M059J (cell line): Measurements from ENCODE around the gene VWA2. TPM values are rescaled to one million over a fixed set of nuclear protein-coding genes. Genes with fewer than 3 reads are reported as not detected.

ENCODE experiments used
- DNase-seq: peaks from one replicate; pipeline ENCODE4 v3.0.0-alpha.2; 2012; ENCODE audit warnings: low read depth
- total RNA-seq: library from RNA; depleted of rRNA; stranded (reverse); fragments of >200 nt; shearing (Covaris generic); gene quantifications from 2 replicates; pipeline ENCODE4 v1.2.3, GENCODE V29; 2014

Gene VWA2
- total RNA-seq, 1 experiment from 2014 or later: not detected

- DNase-seq: no peak
These were observed 35.8 kb downstream of the VWA2 start for GRCh38 chr10:114274616-114275453.

DNA sequence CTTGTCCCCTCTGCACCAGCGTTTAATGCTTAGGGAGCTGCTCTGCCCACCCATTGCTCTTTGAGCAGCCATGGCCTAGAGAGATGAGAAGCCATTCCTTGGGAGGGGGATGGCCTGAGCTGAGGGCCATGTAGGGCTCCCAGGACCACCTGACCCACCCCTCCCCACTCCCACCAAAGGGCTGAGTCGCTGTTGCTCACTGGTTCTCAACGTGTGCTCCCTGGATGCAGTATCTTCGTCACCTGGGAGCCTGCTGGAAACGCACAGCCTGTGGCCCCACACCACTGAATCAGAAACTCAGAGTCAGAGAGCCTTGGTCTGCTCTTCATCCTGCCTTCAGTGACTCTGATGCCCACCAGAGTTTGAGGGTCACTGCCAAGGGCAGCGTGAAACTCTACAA is 37.0 kb downstream of the VWA2 start:
- DNase-seq: no peak

DNA sequence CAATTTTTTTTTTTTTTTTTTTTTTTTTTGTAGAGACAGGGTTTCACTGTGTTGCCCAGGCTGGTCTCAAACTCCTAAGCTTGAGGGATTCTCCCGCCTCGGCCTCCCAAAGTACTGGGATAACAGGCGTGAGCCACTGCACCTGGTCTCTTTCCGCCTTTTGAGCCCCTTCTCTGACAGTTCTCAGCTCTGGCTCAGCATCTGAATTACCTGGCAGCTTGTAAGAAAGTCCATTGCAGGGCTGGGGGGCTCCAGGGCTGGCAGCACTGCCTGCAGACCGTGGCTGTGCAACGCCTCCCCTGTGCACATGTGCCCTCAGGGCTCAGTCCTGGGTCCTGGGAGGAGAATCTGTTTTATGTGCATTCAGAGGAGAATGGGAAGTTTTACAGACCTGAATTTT is 37.6 kb downstream of the VWA2 start:
- no peak for DNase-seq

DNA sequence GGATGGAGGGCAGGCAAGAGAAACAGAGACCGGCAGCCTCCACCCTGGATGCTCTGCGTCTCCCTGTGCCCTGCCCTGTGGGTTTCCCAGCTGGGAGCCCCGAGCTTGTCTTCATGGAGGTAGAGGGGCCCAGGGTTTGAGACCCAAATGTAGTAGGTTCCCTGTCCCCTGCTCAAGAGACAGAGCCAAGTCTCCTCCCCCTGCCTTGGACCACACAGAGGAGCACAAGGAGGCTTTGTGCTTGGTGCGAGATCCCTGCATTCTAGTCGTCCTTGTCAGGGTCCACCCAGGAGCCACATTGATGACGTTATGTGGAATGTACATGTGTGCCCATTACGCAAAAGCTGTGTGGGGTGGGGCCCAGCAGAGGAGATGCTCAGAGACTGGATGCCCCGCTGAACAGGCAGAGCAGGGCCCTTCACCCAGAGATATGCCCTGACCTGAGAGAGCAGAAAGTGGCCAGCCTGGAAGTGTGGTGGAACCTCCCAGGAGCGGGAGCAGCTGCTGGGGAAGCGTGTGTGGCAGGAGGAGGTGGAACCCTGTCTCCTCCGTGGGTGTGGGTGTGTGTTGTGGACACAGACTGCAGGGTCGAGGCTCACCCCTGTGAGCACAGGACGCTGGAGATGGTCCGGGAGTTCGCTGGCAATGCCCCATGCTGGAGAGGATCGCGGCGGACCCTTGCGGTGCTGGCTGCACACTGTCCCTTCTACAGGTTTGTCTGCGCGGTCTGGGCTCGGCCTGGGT is 39.3 kb downstream of the VWA2 start:
- no peak for DNase-seq

DNA sequence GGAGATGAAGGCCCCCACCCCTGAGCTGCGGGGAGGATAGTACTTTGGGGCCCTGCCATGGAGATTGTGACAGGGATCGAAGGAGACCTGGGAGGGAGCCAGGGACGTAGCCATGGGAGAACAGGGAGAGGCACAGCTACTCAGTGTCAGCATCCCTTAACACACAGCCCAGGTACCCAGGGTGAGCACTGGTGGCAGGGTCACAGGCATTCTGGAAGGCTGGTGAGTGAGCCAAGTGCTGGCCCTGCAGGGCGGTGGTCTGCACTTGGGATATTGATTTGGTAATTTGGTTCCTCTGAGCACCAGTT is 39.8 kb downstream of the VWA2 start:
- DNase-seq: no peak

DNA sequence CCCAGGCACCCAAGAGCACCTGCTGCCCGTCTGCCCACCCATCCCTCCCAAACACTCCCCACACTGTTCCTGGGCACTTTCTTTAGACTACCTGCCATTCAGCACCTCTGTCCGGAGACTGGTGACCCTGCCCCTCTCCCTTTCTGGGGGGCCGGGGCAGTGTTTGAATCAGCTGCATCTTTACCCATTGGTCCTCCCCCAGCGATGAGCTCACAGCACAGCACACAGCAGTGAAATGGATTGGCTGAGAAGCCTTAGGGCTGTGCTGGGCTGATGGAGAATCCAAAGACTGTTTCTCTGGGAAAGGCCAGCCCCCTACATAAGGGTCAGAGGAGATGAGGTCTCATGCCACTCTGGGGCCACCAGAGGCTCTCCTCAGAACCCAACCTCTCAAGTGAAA is 40.2 kb downstream of the VWA2 start:
- DNase-seq: no peak

GRCh38 chr10:114279901-114280644 is 41.0 kb downstream of the VWA2 start:
- DNase-seq: no peak

- no peak for DNase-seq
These were observed 42.0 kb downstream of the VWA2 start for GRCh38 chr10:114281006-114281405.

DNA sequence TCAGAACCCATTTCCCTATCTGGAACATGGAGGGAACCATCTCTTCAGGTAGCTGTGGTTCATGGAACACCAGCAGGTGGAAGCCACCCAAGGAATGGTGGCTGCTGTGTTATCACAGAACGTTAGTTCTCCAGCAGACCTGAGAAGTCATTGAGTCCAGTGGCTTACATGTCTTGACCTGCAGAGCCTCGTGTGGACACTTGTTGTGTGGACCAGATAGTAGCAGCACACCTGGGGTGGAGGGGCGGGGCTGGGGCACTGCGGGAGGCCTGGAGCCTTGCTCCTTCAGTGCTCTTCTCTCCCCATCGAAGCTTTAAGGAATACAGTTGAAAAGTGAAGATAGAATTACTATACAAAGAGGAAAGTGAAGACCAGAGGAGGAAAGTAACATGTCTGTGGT is 42.4 kb downstream of the VWA2 start:
- DNase-seq: no peak

- no peak for DNase-seq
These were observed 43.5 kb downstream of the VWA2 start for GRCh38 chr10:114282526-114282925.

DNA sequence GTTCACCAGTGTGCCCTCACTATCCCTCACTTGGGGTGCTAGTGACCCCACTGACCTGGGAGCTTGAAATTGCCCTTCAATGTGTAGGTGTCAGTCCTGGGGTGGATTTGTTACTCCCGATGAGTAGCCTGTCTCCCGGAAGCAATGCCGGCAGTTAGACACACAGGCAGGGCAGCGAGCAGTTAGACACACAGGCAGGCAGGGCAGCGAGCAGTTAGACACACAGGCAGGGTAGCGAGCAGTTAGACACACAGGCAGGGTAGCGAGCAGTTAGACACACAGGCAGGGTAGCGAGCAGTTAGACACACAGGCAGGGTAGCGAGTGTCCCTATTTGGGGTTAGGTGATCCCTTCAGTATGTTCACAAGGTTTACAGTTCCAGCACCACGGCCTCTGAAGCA is 44.0 kb downstream of the VWA2 start:
- DNase-seq: no peak

DNA sequence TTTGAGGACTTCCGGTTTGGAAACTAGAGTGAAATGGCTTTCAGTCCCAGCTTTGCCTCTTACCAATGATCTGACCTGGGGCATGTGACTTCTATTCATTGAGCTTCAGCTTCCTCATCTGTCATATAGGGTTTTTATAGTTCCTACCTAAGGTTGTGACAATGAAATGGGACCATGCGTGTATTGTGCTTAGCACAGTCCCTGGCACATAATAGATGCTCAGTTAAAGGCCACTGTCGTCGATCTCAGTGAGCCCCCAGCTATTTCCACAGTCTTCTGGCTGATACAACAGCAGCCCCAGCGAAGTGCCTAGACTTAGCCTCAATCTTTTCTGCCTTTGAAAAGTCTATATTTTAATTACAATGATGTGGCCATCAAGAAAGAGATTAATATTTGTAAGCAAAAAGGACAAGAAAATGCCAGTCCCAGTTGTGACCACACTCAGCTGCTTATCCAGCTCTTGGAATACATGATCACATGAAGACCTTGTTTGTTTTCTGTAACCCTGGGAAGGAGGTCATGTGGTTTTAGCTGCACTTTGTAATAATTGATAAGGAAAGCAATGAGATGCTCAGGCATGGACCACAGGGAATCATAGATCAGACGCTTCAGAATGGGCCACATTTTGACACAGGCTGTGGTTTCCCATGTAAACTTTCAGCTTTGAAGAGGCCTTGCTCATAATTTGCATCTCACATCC is 44.6 kb downstream of the VWA2 start:
- no peak for DNase-seq

DNA sequence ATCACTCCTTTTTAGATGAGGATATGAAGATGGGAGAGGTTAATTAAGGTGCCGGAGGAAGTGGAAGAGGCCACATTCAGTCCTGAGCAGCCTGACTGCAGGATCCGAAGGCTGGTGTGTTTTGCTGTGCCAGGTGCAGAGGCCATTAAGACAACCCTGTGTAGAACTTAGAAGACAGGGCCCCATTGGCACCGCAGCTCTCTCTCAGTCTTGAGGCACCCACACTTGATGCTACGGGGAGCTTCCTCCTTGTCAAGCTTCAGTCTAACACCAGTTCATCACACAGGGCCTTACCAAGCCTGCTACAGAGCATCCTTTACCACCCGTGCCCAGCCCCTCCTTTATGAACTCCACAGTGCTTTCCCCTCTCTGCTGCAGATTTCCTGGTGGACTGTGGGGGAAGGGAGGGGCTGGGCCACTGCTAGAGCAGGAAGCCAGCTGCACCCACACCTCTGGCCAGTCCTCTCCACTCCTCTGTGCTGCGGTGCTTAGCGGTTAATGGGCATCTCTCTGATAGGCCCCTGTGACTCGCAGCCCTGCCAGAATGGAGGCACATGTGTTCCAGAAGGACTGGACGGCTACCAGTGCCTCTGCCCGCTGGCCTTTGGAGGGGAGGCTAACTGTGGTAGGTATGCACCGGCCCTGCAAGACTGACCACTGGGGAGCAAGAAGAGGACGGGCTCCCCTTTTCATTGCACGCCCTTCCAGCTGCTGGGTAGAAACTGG is 45.5 kb downstream of the VWA2 start:
- DNase-seq: no peak

- DNase-seq: no peak
These were observed 46.9 kb downstream of the VWA2 start for GRCh38 chr10:114285961-114286441.

- no peak for DNase-seq
These were observed 47.9 kb downstream of the VWA2 start for GRCh38 chr10:114286921-114287320.

GRCh38 chr10:114288424-114289095 is 49.5 kb downstream of the VWA2 start:
- DNase-seq: no peak

GRCh38 chr10:114289096-114289436 is 50.0 kb downstream of the VWA2 start:
- no peak for DNase-seq

DNA sequence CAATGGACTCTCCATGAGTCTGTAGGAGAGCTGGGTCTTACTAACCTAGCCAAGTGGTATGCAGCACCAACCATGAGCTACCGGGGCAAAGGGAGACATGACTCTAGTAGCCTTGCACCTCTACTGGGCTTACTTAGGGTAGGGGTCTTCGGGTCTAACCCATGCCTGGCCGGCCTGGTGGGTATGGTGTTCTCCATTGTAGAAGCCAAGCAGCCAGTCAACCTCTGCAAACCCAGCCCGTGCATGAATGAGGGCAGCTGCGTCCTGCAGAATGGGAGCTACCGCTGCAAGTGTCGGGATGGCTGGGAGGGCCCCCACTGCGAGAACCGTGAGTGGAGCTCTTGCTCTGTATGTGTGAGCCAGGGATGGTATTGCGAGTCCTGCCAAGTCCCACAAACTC is 51.0 kb downstream of the VWA2 start:
- no peak for DNase-seq

GRCh38 chr10:114291076-114291475 is 52.0 kb downstream of the VWA2 start:
- DNase-seq: no peak

DNA sequence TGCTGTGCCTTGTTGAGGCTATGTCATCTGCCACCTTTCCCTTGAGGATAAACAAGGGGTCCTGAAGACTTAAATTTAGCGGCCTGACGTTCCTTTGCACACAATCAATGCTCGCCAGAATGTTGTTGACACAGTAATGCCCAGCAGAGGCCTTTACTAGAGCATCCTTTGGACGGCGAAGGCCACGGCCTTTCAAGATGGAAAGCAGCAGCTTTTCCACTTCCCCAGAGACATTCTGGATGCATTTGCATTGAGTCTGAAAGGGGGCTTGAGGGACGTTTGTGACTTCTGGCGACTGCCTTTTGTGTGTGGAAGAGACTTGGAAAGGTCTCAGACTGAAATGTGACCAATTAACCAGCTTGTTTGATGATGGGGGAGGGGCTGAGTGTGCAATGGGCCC is 52.5 kb downstream of the VWA2 start:
- DNase-seq: no peak

GRCh38 chr10:114293075-114293474 is 54.0 kb downstream of the VWA2 start:
- DNase-seq: no peak
